ENCODE data around the gene ZBTB20.

GRCh38 chr3:114659109-114660061, 487.7 kb downstream of the ZBTB20 start:
- TF ChIP-seq RARB (CRISPR knock-in tag; IDR thresholded peaks at IDR 0.05) (no peak), CREB5 (CRISPR knock-in tag; IDR thresholded peaks at IDR 0.05; ENCODE audit: low read depth) (no peak), PATZ1 (CRISPR knock-in tag; IDR thresholded peaks at IDR 0.05; ENCODE audit: borderline replicate concordance) (no peak), ESRRG (CRISPR knock-in tag; IDR thresholded peaks at IDR 0.05) (no peak)

All from SK-N-SH treated with all-trans-retinoic acid at 6 μM for 48 hours (cell line).